PC-9 (cell line): ENCODE data around the gene ROMO1. TPM values are rescaled to one million over a fixed set of nuclear protein-coding genes. Genes with fewer than 3 reads are reported as not detected.

ENCODE experiments used
- BruUV-seq: library from RNA; stranded (reverse); fragments of 400-500 nt; replicated peaks from 2 replicates; lab custom pipeline; 2021; lab: Mats Ljungman, UMichigan
- CTCF ChIA-PET: fragments of 300-600 bp; sonication (Branson Sonifier 250); formaldehyde crosslinking; loops from one replicate; lab custom pipeline; 2022; ENCODE audit warnings: antibody characterized with exemption; lab: Charles Lee
- POLR2A ChIA-PET: fragments of 300-600 bp; sonication (Branson Sonifier 250); formaldehyde crosslinking; loops from one replicate; lab custom pipeline; 2022; ENCODE audit warnings: antibody characterized with exemption; ENCODE audit not compliant: unreplicated experiment; lab: Charles Lee
- DNase-seq, 2 experiments: peaks; one replicate each; pipeline versions ENCODE4 v3.0.0 to v3.0.0-alpha.2; 2015 to 2022; ENCODE audit warnings: mixed read lengths in 1 of 2
- H2AFZ ChIP-seq: fragments of 200-600 bp; sonication (generic); 2 replicates; pipeline ENCODE4 v1.8.1; 2017; ENCODE audit warnings: antibody characterized with exemption
- H3F3A ChIP-seq: fragments of 200-600 bp; sonication (generic); 2 replicates; pipeline ENCODE4 v1.8.1; 2017; ENCODE audit warnings: antibody characterized with exemption, mild to moderate bottlenecking, low read depth; ENCODE audit not compliant: insufficient read depth
- H3K27ac ChIP-seq: fragments of 200-600 bp; sonication (generic); 2 replicates; pipeline ENCODE4 v1.6.1; 2016; ENCODE audit warnings: mixed run types
- H3K27me3 ChIP-seq: fragments of 200-600 bp; sonication (generic); 2 replicates; pipeline ENCODE4 v1.6.1; 2016; ENCODE audit warnings: low read depth, mixed run types; ENCODE audit not compliant: insufficient read depth
- H3K36me3 ChIP-seq: fragments of 200-600 bp; sonication (generic); 2 replicates; pipeline ENCODE4 v1.6.1; 2016; ENCODE audit warnings: low read depth, mixed run types
- H3K4me1 ChIP-seq: fragments of 200-600 bp; sonication (generic); replicated peaks from 2 replicates; pipeline ENCODE4 v1.6.1; 2016; ENCODE audit warnings: mixed run types; ENCODE audit not compliant: insufficient read depth
- H3K4me2 ChIP-seq: fragments of 200-600 bp; sonication (generic); 2 replicates; pipeline ENCODE4 v1.6.1; 2017; ENCODE audit warnings: mixed run types
- H3K4me3 ChIP-seq: fragments of 200-600 bp; sonication (generic); 2 replicates; pipeline ENCODE4 v1.6.1; 2016; ENCODE audit warnings: mixed run types
- H3K79me2 ChIP-seq: fragments of 200-600 bp; sonication (generic); 2 replicates; pipeline ENCODE4 v1.6.1; 2017; ENCODE audit warnings: low read depth, mixed run types
- H3K9me2 ChIP-seq: fragments of 200-600 bp; sonication (generic); 2 replicates; pipeline ENCODE4 v1.8.1; 2017; ENCODE audit warnings: mild to moderate bottlenecking; ENCODE audit not compliant: insufficient read depth
- H3K9me3 ChIP-seq: fragments of 200-600 bp; sonication (generic); 2 replicates; pipeline ENCODE4 v1.8.1; 2016; ENCODE audit warnings: low read depth; ENCODE audit not compliant: insufficient read depth
- H4K20me1 ChIP-seq: fragments of 200-600 bp; sonication (generic); 2 replicates; pipeline ENCODE4 v1.8.1; 2017; ENCODE audit not compliant: insufficient read depth
- CTCF ChIP-seq: fragments of 200-600 bp; sonication (generic); conservative IDR thresholded peaks from 2 replicates; pipeline ENCODE4 v1.6.1; 2017; ENCODE audit warnings: mixed run types, antibody characterized with exemption, mild to moderate bottlenecking, moderate library complexity
- EZH2 ChIP-seq: fragments of 200-600 bp; sonication (generic); IDR thresholded peaks from 2 replicates; pipeline ENCODE4 v1.8.0; 2017; ENCODE audit warnings: antibody characterized with exemption, low read depth
- intact Hi-C: fragments of 100-400 bp; cut with micrococcal nuclease; formaldehyde crosslinking; loops from one replicate; pipeline ENCODE4 v1.10.0; 2022; ENCODE audit not compliant: unreplicated experiment
- total RNA-seq: library from RNA; stranded (reverse); gene quantifications from 2 replicates; pipeline ENCODE4 v1.2.3, GENCODE V29; 2021

The ROMO1 gene
- total RNA-seq, 1 experiment from 2014 or later: 175 TPM

- Histone ChIP-seq H3K27ac (no peak overlapping the region), H3K9me2 (no peaks in the 10 kb centered on the region), H3K27me3 (no peaks in the 10 kb centered on the region), H3K36me3 (no peaks in the 10 kb centered on the region; the same call in 1 of the 2 replicates), H2AFZ (no peak overlapping the region), H3K9me3 (no peaks in the 10 kb centered on the region), H3F3A (no peaks in the 10 kb centered on the region), H3K79me2 (no peaks in the 10 kb centered on the region), H3K4me1 (no peaks in the 10 kb centered on the region), H3K4me3 (no peak overlapping the region), H4K20me1 (no peaks in the 10 kb centered on the region), H3K4me2 (no peak overlapping the region)
- no peak for DNase-seq
- BruUV-seq: no TSS peak
- ChIA-PET POLR2A (no interaction called here), CTCF (no interaction called here)
- TF ChIP-seq CTCF: no peak
- intact Hi-C loops: no loop called here
Observed at GRCh38 chr20:35673884-35674283, 25.3 kb upstream of the ROMO1 start.

GRCh38 chr20:35674921-35675320 lies 24.3 kb upstream of the ROMO1 start:
- no peaks in the 10 kb centered on the region for H3K27me3 ChIP-seq
- TF ChIP-seq EZH2 (no peak), CTCF (no peak)
- intact Hi-C loops: no loop called here
- H3K36me3 ChIP-seq: no peaks in the 10 kb centered on the region; the same call in 1 of the 2 replicates
- ChIA-PET POLR2A (interaction anchor here (0.5 kb wide), 1 partner anchor 170 kb away, joined by 5 read pairs; no protein-coding TSS in a partner anchor), CTCF (interaction anchor here (0.6 kb wide), 1 partner anchor 16 kb away, joined by 3 read pairs; no protein-coding TSS in a partner anchor)
- H2AFZ ChIP-seq: no peak overlapping the region
- no peaks in the 10 kb centered on the region for H3K79me2 ChIP-seq
- no peaks in the 10 kb centered on the region for H4K20me1 ChIP-seq
- H3K4me3 ChIP-seq: no peak overlapping the region
- no peaks in the 10 kb centered on the region for H3F3A ChIP-seq
- no peaks in the 10 kb centered on the region for H3K9me2 ChIP-seq
- H3K4me1 ChIP-seq: no peaks in the 10 kb centered on the region
- H3K9me3 ChIP-seq: no peaks in the 10 kb centered on the region
- no peak for DNase-seq
- no peak overlapping the region for H3K27ac ChIP-seq
- H3K4me2 ChIP-seq: no peak overlapping the region
- no TSS peak for BruUV-seq

- no peaks in the 10 kb centered on the region for H3K27me3 ChIP-seq
- TF ChIP-seq CTCF (no peak), EZH2 (no peak)
- no peak overlapping the region for H3K4me2 ChIP-seq
- H3K4me3 ChIP-seq: no peak overlapping the region
- no peaks in the 10 kb centered on the region for H3K9me2 ChIP-seq
- no peaks in the 10 kb centered on the region for H4K20me1 ChIP-seq
- ChIA-PET POLR2A (no interaction called here), CTCF (no interaction called here)
- H3K9me3 ChIP-seq: no peaks in the 10 kb centered on the region
- H3K79me2 ChIP-seq: no peaks in the 10 kb centered on the region
- no peaks in the 10 kb centered on the region for H3F3A ChIP-seq
- H3K36me3 ChIP-seq: no peaks in the 10 kb centered on the region
- BruUV-seq: no TSS peak
- no peak overlapping the region for H2AFZ ChIP-seq
- no peaks in the 10 kb centered on the region for H3K4me1 ChIP-seq
- intact Hi-C loops: no loop called here
- no peak overlapping the region for H3K27ac ChIP-seq
- no peak for DNase-seq
Observed at GRCh38 chr20:35680452-35681183, 18.6 kb upstream of the ROMO1 start.
